GM21529 (cell line): ENCODE measurements around the gene TCEA3.
"Not testable (repeated sequence)": the region's sequence is repeated elsewhere in the genome, so short reads cannot be mapped to it uniquely, and the experiment has no call there.

Experiments
- ATAC-seq: cut with Tn5 transposase; IDR thresholded peaks from one replicate; pipeline ENCODE4 v1.9.1; 2021; ENCODE audit not compliant: unreplicated experiment

The TCEA3 gene

GRCh38 chr1:23394684-23395083 lies 29.9 kb downstream of the TCEA3 start:
- ATAC-seq, result no peak

- ATAC-seq, result no peak
These were observed 30.4 kb downstream of the TCEA3 start for GRCh38 chr1:23394181-23394580.

DNA sequence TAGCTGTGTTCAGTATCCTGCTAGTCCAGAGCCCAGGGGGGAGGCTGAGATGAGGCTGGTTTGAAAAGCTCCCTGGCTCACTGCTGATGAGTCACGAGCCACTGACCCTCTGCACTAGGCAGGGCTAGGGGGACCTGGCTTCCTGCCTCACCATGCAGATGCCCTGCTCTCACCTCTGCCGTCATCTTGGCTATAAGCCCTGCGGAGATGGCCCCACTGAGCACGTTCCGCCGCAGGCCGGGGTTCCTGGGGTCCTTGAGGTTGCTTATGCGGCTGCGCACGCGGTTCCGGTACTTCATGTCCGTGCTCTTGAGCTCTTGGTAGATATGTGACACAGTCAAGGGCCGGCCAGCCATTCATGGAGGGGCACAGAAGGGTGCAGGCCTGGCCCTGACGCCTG lies 30.8 kb downstream of the TCEA3 start:
- no peak for ATAC-seq

DNA sequence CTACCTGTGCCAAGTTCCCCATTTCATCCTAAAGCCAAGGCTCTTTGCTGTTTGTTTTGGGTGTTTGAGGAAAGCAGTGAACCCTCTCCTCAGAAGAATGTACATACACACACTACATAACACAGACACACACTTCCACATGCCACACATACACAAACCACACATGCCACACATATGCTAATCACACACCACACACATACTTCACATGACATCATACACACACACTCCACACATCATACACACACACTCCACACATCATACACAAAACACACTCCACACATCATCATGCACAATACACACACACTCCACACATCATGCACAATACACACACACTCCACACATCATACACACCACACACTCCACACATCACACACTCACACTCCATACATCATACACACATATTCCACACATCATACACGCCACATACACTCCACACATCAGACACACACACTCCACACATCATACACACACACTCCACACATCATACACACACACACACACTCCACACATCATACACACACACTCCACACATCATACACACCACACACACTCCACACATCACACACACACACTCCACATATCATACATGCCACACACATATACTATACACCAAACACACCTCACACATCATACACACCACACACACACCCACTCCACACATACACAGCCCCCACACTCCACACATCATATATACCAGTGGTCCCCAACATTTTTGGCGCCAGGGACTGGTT lies 32.3 kb downstream of the TCEA3 start:
- no peak for ATAC-seq

DNA sequence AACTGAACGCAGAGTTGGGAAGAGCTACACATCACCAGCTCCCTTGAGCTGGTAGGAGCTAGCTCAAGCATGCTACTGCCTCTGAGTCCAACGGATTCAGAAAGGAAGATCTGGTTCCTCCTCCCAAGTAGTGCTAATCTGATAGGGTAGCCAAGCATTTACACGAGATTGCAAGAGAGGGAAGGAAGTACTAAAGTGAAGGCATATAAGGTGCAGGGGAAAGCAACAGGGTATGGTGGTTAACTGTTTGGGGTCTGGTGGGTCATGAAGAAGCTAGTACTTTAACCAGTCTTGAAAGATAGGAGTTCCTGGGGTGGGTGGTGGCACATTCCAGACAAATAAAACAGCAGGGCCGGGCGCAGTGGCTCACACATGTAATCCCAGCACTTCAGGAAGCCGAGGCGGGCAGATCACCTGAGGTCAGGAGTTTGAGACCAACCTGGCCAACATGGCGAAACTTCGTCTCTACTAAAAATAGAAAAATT lies 34.7 kb downstream of the TCEA3 start:
- ATAC-seq, result no peak

GRCh38 chr1:23387494-23387893 lies 37.1 kb downstream of the TCEA3 start:
- ATAC-seq, result no peak

- no peak for ATAC-seq
These were observed 39.4 kb downstream of the TCEA3 start for GRCh38 chr1:23385119-23385621.

GRCh38 chr1:23384312-23385058 lies 40.1 kb downstream of the TCEA3 start:
- no peak for ATAC-seq

DNA sequence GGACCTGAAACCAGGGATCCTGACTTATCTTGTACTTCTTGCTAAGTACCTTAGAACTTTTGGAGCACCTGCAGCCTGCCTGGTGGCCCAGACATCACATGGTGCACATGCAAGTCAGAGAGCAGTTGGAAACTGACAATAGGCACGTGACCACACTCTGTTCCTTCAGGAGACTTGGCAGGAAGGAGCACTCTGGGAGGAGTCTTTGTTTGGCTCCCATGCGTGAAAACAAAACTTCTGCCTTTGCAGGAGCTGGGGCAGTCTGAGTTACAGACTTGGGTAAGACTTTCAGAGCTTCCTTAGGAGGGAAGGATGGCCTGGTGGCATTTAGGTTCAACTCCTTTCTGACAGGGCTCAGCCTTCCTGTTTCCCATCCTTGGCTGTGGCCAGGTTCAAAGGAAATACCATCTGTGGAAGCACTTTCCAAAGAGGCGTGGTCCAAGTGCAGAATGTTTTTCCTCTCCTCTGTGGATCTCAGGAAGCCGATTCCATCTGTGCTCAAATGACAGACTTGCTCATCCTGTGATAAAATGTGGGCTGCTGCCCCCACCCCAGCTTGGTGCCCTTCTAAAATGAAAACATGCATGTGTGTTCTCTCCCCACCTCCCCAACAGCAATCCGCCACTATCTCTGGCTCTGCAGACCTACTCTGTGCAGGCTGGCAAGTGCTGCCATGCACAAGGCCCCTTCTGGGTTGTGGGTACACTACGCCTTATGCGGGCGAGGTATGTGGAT lies 40.8 kb downstream of the TCEA3 start:
- ATAC-seq, result no peak

- ATAC-seq, result no peak
These were observed 43.2 kb downstream of the TCEA3 start for GRCh38 chr1:23381233-23381885.

- ATAC-seq, result no peak
These were observed 43.8 kb downstream of the TCEA3 start for GRCh38 chr1:23380719-23381118.

- not testable (repeated sequence) for ATAC-seq
These were observed 44.3 kb downstream of the TCEA3 start for GRCh38 chr1:23380236-23380635.

GRCh38 chr1:23376890-23377811 lies 47.4 kb downstream of the TCEA3 start:
- ATAC-seq, result no peak

- not testable (repeated sequence) for ATAC-seq
These were observed 50.3 kb downstream of the TCEA3 start for GRCh38 chr1:23374079-23374735.

- ATAC-seq, result no peak
These were observed 52.3 kb downstream of the TCEA3 start for GRCh38 chr1:23371987-23372880.

- no peak for ATAC-seq
These were observed 53.6 kb downstream of the TCEA3 start for GRCh38 chr1:23370709-23371584.

GRCh38 chr1:23370330-23370708 lies 54.2 kb downstream of the TCEA3 start:
- no peak for ATAC-seq
